Femur (tissue), 1 donor: ENCODE results near the gene ITGB3.
"Not testable (repeated sequence)": the region's sequence is repeated elsewhere in the genome, so short reads cannot be mapped to it uniquely, and the experiment has no call there.

Experiments
- DNase-seq: peaks from one replicate; pipeline ENCODE4 v3.0.0-alpha.2; 2017

Gene ITGB3

GRCh38 chr17:47223460-47223859 is 30.2 kb upstream of the ITGB3 start:
- no peak for DNase-seq

- not testable (repeated sequence) for DNase-seq
Measured at GRCh38 chr17:47224077-47224476, 29.6 kb upstream of the ITGB3 start.

GRCh38 chr17:47224966-47225365 is 28.7 kb upstream of the ITGB3 start:
- no peak for DNase-seq

- peak; percentile 61 for DNase-seq
Measured at GRCh38 chr17:47225436-47225858, 28.2 kb upstream of the ITGB3 start.

- DNase-seq, result no peak
Measured at GRCh38 chr17:47225911-47226688, 27.5 kb upstream of the ITGB3 start.

GRCh38 chr17:47227862-47228261 is 25.8 kb upstream of the ITGB3 start:
- no peak for DNase-seq

GRCh38 chr17:47229535-47230443 is 23.8 kb upstream of the ITGB3 start:
- peak; percentile 92 for DNase-seq

- DNase-seq, result no peak
Measured at GRCh38 chr17:47230864-47231263, 22.8 kb upstream of the ITGB3 start.

- no peak for DNase-seq
Measured at GRCh38 chr17:47231334-47231733, 22.3 kb upstream of the ITGB3 start.

GRCh38 chr17:47231866-47232265 is 21.8 kb upstream of the ITGB3 start:
- DNase-seq, result no peak

- DNase-seq, result no peak
Measured at GRCh38 chr17:47232465-47232864, 21.2 kb upstream of the ITGB3 start.

GRCh38 chr17:47235506-47235905 is 18.1 kb upstream of the ITGB3 start:
- no peak for DNase-seq

GRCh38 chr17:47235923-47236322 is 17.7 kb upstream of the ITGB3 start:
- DNase-seq, result no peak

GRCh38 chr17:47237841-47238240 is 15.8 kb upstream of the ITGB3 start:
- no peak for DNase-seq

GRCh38 chr17:47238321-47239010 is 15.2 kb upstream of the ITGB3 start:
- DNase-seq, result no peak

- no peak for DNase-seq
Measured at GRCh38 chr17:47239619-47239966, 14.0 kb upstream of the ITGB3 start.

- peak; percentile 87 for DNase-seq
Measured at GRCh38 chr17:47239967-47240651, 13.5 kb upstream of the ITGB3 start.

- DNase-seq, result no peak
Measured at GRCh38 chr17:47240806-47241205, 12.8 kb upstream of the ITGB3 start.

GRCh38 chr17:47242648-47243047 is 11.0 kb upstream of the ITGB3 start:
- DNase-seq, result no peak

- DNase-seq, result no peak
Measured at GRCh38 chr17:47243737-47244598, 9.7 kb upstream of the ITGB3 start.

GRCh38 chr17:47244697-47245096 is 8.9 kb upstream of the ITGB3 start:
- DNase-seq, result no peak

- DNase-seq, result no peak
Measured at GRCh38 chr17:47246120-47246519, 7.5 kb upstream of the ITGB3 start.
